MV-4-11 (cell line): ENCODE data around the gene CLSTN1.

Source experiments
- DNase-seq: peaks from one replicate; lab custom pipeline; 2025; lab: John Stamatoyannopoulos, UW

Gene CLSTN1

GRCh38 chr1:9823943-9824701 lies at the start of gene CLSTN1:
Gene CLSTN1, minus strand, starts transcription at chr1:9823965. Its CDS starts 232 bp downstream, at chr1:9823733.
- peak; percentile 65 for DNase-seq

- no peak for DNase-seq
Measured at GRCh38 chr1:9873385-9873784, 49.6 kb upstream of the CLSTN1 start.

GRCh38 chr1:9872430-9873165 lies 48.8 kb upstream of the CLSTN1 start:
- DNase-seq: no peak

- DNase-seq: no peak
Measured at GRCh38 chr1:9871707-9872425, 48.1 kb upstream of the CLSTN1 start.

- no peak for DNase-seq
Measured at GRCh38 chr1:9871021-9871420, 47.3 kb upstream of the CLSTN1 start.

- DNase-seq: peak; percentile 26
Measured at GRCh38 chr1:9870572-9870971, 46.8 kb upstream of the CLSTN1 start.

- DNase-seq: no peak
Measured at GRCh38 chr1:9869831-9870251, 46.1 kb upstream of the CLSTN1 start.

- no peak for DNase-seq
Measured at GRCh38 chr1:9868244-9868590, 44.5 kb upstream of the CLSTN1 start.

GRCh38 chr1:9867408-9868243 lies 43.9 kb upstream of the CLSTN1 start:
- peak; percentile 53 for DNase-seq

- DNase-seq: no peak
Measured at GRCh38 chr1:9866836-9867235, 43.1 kb upstream of the CLSTN1 start.

- DNase-seq: no peak
Measured at GRCh38 chr1:9865724-9866123, 42.0 kb upstream of the CLSTN1 start.

- peak; percentile 26 for DNase-seq
Measured at GRCh38 chr1:9863371-9863770, 39.6 kb upstream of the CLSTN1 start.

- DNase-seq: peak; percentile 15
Measured at GRCh38 chr1:9861360-9861759, 37.6 kb upstream of the CLSTN1 start.

GRCh38 chr1:9860887-9861286 lies 37.1 kb upstream of the CLSTN1 start:
- no peak for DNase-seq

GRCh38 chr1:9859281-9860014 lies 35.7 kb upstream of the CLSTN1 start:
- no peak for DNase-seq

GRCh38 chr1:9858293-9859035 lies 34.7 kb upstream of the CLSTN1 start:
- DNase-seq: peak; percentile 35

GRCh38 chr1:9855186-9855585 lies 31.4 kb upstream of the CLSTN1 start:
- DNase-seq: peak; percentile 36

GRCh38 chr1:9853249-9853595 lies 29.5 kb upstream of the CLSTN1 start:
- no peak for DNase-seq

- peak; percentile 13 for DNase-seq
Measured at GRCh38 chr1:9852410-9853248, 28.9 kb upstream of the CLSTN1 start.

GRCh38 chr1:9852004-9852403 lies 28.2 kb upstream of the CLSTN1 start:
- DNase-seq: no peak
